ENCODE data around the gene HOXB8. TPM values are rescaled to one million over a fixed set of nuclear protein-coding genes. Genes with fewer than 3 reads are reported as not detected.

Gene HOXB8
- total and polyA plus RNA-seq, 2 of the 13 experiments (the other 11 are each of a cell fraction or from before 2014, with no cell fraction given), result not detected

DNA sequence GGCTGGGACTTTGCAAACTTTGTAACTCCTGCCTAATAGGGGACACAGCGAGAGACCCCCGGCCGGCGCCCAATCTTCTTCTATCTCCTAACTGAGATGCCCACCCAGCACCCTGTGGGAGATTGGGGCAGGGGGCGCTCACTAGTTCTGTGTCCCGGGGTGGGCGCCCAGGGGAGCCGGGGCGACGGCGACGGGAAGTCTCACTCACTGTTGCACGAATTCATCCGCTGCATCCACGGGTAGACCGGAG, 17.6 kb downstream of the HOXB8 start:
- H3K79me2 ChIP-seq (ENCODE audit: insufficient read depth, low read length), result no peaks in the 10 kb centered on the region
- intact Hi-C loops (cut with micrococcal nuclease; ENCODE audit: unreplicated experiment), result no loop called here
- ATAC-seq (no peak), DNase-seq (ENCODE audit: low spot score) (no peak), FAIRE-seq (no peak)
- H4K20me1 ChIP-seq (ENCODE audit: insufficient read depth, low read length), result no peaks in the 10 kb centered on the region
- H3K4me2 ChIP-seq (ENCODE audit: low read depth, low read length), result no peak overlapping the region
- H3K27me3 ChIP-seq (ENCODE audit: control insufficient read depth in 1 of 2, insufficient read depth in 2 of 2, low read length in 2 of 2), result peaks cover 52 to 97% of the 10 kb centered on the region in 2 experiments
- H3K4me1 ChIP-seq (ENCODE audit: insufficient read depth, low read length), result peaks cover 15% of the 10 kb centered on the region; the same call in 1 of the 2 replicates
- TF ChIP-seq ZNF430 (CRISPR knock-in tag; IDR thresholded peaks at IDR 0.05) (no peak), ZNF235 (CRISPR knock-in tag; IDR thresholded peaks at IDR 0.05; ENCODE audit: borderline replicate concordance) (no peak), SMAD9 (CRISPR knock-in tag; IDR thresholded peaks at IDR 0.05) (no peak), MBD4 (IDR thresholded peaks at IDR 0.05; ENCODE audit: borderline replicate concordance, low read length) (no peak), STAG1 (CRISPR knock-in tag; IDR thresholded peaks at IDR 0.05) (no peak), SAP130 (CRISPR knock-in tag; IDR thresholded peaks at IDR 0.05; ENCODE audit: low read depth) (no peak), CREB3 (CRISPR knock-in tag; IDR thresholded peaks at IDR 0.05) (no peak), ARID4A (CRISPR knock-in tag; IDR thresholded peaks at IDR 0.05; ENCODE audit: borderline replicate concordance) (no peak), POGZ (CRISPR knock-in tag; IDR thresholded peaks at IDR 0.05) (no peak), NR2C2 (CRISPR knock-in tag; IDR thresholded peaks at IDR 0.05; ENCODE audit: borderline replicate concordance) (no peak), MAFK (conservative IDR thresholded peaks at IDR 0.05 in 1 of 2, IDR thresholded peaks at IDR 0.05 in 1 of 2; ENCODE audit: low read length in 2 of 2) (no peak), ZNF207 (IDR thresholded peaks at IDR 0.05; ENCODE audit: borderline replicate concordance) (no peak), ZNF780A (CRISPR knock-in tag; IDR thresholded peaks at IDR 0.05) (no peak), NR2F2 (IDR thresholded peaks at IDR 0.05; ENCODE audit: borderline replicate concordance, low read depth) (no peak), TERF1 (CRISPR knock-in tag; IDR thresholded peaks at IDR 0.05) (no peak), ZNF543 (CRISPR knock-in tag; IDR thresholded peaks at IDR 0.05) (no peak), YEATS2 (CRISPR knock-in tag; IDR thresholded peaks at IDR 0.05; ENCODE audit: borderline replicate concordance) (no peak)
- TF ChIP-seq, protein P1, sequence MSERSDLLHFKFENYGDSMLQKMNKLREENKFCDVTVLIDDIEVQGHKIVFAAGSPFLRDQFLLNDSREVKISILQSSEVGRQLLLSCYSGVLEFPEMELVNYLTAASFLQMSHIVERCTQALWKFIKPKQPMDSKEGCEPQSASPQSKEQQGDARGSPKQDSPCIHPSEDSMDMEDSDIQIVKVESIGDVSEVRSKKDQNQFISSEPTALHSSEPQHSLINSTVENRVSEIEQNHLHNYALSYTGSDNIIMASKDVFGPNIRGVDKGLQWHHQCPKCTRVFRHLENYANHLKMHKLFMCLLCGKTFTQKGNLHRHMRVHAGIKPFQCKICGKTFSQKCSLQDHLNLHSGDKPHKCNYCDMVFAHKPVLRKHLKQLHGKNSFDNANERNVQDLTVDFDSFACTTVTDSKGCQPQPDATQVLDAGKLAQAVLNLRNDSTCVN (CRISPR knock-in tag; IDR thresholded peaks at IDR 0.05; ENCODE audit: borderline replicate concordance), result no peak
- no peak overlapping the region for H3K27ac ChIP-seq (ENCODE audit: extremely low read length, insufficient read depth, low read length)
- POLR2A ChIA-PET, result no interaction called here
- H3K36me3 ChIP-seq (replicated peaks in 1 of 2; ENCODE audit: control insufficient read depth in 1 of 2, insufficient read depth in 2 of 2, low read length in 2 of 2), result no peaks in the 10 kb centered on the region
- in situ Hi-C loops (cut with HindIII; ENCODE audit: extremely low pct_ligation_motif_present, low pct_unique_long_range_greater_than_20kb), result loop anchor here (5.0 kb wide), 1 partner anchor 445 kb away; no protein-coding TSS in a partner anchor
- no TSS peak for BruUV-seq (replicated peaks)
- WGBS (ENCODE audit: low lambda C conversion rate), result 0% methylated on average over 16 of the region's 16 CpGs
- no peak overlapping the region for H3K9ac ChIP-seq (ENCODE audit: insufficient read depth, low read depth, low read length)
- H3K9me3 ChIP-seq (ENCODE audit: low read length), result no peaks in the 10 kb centered on the region
- CTCF ChIA-PET (ENCODE audit: low intra/inter-chr PET ratio, low total read pairs), result no interaction called here
- H3K4me3 ChIP-seq (replicated peaks in 1 of 3; ENCODE audit: insufficient read depth in 1 of 3, low read depth in 2 of 3, low read length in 3 of 3), result no peak overlapping the region; a peak in 1 of 6 replicates
- H2AFZ ChIP-seq (ENCODE audit: low read length), result no peak overlapping the region

Data from HepG2 (cell line).